GM06990 (cell line): ENCODE results near the gene TSPAN31.
A peak's percentile ranks its signal among the peaks of the same experiment; 100 is the strongest.

Experiments
- DNase-seq: peaks from one replicate; pipeline ENCODE4 v3.0.0-alpha.2; 2011; ENCODE audit not compliant: insufficient read length; ENCODE audit errors: extremely low read depth
- H3K27me3 ChIP-seq: replicated peaks from 2 replicates; pipeline ENCODE4 v1.6.0; 2011; ENCODE audit warnings: low read length; ENCODE audit not compliant: control insufficient read depth, insufficient read depth
- H3K36me3 ChIP-seq: 2 replicates; pipeline ENCODE4 v1.5.1; 2011; ENCODE audit warnings: low read length; ENCODE audit not compliant: control insufficient read depth, insufficient read depth
- H3K4me3 ChIP-seq: replicated peaks from 2 replicates; pipeline ENCODE4 v1.5.1; 2011; ENCODE audit warnings: low read depth, mild to moderate bottlenecking, control low read depth, low read length
- TF ChIP-seq, protein P1 (sequence below): IDR thresholded peaks from 2 replicates; pipeline ENCODE4 v1.5.1; 2011; ENCODE audit warnings: low read length, control low read depth, mild to moderate bottlenecking, inconsistent platforms; ENCODE audit not compliant: insufficient read depth, poor library complexity, severe bottlenecking

Gene TSPAN31

DNA sequence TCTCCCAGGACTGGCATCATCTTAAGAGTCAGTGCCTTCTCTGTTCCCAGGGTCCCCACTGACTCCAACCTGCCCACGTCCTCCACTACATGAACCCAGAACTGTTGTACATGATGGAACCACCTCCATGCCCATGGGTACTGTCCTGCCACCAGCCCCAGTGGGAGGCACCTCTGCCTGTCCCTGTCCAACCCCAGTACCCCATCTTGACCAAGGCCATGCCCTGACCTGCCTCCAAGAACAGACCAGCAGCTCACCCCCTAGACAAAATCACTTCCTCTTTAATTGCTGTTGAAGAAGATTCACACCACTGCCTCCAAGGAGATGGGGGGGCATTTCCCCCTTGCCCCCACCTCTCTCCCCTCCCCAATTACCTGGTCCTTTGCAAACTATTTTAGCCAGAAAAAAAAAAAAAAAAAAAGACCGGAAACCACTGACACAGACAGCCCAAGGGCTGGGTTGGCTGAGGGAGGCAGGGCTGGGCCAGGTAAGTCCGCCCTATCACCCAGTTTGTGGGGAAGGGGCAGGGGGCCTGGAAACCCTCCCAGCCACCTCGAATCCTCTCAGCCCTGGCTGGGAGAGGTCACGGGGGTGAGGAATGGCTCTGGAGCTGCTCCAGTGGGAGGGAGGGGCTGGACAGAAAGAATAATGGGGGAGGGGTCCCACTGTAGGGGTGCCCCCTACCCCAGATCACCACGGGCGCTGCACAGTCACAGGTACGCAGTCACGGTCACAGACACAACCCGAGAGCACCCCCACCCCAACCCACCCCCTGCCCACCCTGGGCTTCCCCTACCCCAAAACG is 19.7 kb upstream of the TSPAN31 start:
- no peak for DNase-seq
- TF ChIP-seq, protein P1, sequence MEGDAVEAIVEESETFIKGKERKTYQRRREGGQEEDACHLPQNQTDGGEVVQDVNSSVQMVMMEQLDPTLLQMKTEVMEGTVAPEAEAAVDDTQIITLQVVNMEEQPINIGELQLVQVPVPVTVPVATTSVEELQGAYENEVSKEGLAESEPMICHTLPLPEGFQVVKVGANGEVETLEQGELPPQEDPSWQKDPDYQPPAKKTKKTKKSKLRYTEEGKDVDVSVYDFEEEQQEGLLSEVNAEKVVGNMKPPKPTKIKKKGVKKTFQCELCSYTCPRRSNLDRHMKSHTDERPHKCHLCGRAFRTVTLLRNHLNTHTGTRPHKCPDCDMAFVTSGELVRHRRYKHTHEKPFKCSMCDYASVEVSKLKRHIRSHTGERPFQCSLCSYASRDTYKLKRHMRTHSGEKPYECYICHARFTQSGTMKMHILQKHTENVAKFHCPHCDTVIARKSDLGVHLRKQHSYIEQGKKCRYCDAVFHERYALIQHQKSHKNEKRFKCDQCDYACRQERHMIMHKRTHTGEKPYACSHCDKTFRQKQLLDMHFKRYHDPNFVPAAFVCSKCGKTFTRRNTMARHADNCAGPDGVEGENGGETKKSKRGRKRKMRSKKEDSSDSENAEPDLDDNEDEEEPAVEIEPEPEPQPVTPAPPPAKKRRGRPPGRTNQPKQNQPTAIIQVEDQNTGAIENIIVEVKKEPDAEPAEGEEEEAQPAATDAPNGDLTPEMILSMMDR: no peak
- H3K36me3 ChIP-seq: peaks cover 31% of the 10 kb centered on the region
- H3K27me3 ChIP-seq: no peaks in the 10 kb centered on the region
- no peak overlapping the region for H3K4me3 ChIP-seq

DNA sequence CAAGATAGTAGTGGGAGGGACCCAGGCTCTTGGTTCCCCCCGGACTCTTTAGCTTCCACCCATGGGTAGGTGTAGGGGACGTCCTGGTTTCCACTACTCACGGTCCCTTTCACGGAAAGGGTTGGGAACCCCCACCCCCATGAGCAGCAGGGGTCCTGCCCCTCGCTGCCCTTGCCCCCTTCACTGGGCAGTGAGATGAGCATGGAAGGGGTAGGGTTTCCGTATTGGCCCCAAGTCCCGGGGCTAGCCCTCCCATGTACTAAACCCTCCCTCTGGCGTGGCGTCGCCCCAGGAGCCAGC is 19.0 kb upstream of the TSPAN31 start:
- H3K4me3 ChIP-seq: no peak overlapping the region
- H3K27me3 ChIP-seq: no peaks in the 10 kb centered on the region
- peaks cover 32% of the 10 kb centered on the region for H3K36me3 ChIP-seq
- TF ChIP-seq, protein P1: no peak
- no peak for DNase-seq

DNA sequence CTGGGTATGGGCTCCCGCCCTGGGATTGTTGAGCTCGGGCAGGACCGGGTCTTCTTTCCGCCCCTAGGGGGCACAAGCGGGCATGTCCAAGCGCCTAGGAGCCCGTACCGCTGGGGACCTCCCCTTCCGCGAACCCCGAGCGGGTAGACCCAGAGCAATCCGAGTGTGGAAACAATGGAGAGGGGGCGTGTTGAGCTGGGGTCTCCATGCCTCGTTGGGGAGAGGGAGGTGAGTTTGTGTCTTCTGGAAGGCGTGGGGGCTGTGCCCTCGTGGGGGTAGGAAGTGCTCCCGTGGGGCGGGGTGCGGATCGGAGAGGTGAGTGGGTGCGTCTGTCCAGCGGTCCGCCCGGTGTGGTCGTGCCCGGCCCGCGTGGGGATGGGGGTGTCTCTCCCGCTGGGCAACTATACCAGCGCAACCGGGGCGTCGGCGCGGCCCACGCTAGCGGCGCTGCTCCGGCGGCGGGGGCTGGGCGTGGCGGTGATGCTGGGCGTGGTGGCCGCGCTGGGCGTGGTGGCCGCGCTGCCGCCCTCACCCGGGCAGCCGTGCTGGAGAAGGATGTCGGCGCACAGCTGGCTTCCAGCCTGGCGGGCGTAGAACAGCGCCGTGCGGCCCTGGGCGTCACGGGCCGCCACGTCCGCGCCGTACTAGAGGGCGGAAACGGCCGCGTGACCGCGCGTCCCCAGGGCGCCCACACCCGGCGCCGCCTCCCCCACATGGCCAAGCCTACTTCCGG is 18.5 kb upstream of the TSPAN31 start:
- H3K36me3 ChIP-seq: peaks cover 31% of the 10 kb centered on the region
- H3K27me3 ChIP-seq: no peaks in the 10 kb centered on the region
- no peak overlapping the region for H3K4me3 ChIP-seq
- TF ChIP-seq, protein P1: peak; percentile 24
- no peak for DNase-seq

DNA sequence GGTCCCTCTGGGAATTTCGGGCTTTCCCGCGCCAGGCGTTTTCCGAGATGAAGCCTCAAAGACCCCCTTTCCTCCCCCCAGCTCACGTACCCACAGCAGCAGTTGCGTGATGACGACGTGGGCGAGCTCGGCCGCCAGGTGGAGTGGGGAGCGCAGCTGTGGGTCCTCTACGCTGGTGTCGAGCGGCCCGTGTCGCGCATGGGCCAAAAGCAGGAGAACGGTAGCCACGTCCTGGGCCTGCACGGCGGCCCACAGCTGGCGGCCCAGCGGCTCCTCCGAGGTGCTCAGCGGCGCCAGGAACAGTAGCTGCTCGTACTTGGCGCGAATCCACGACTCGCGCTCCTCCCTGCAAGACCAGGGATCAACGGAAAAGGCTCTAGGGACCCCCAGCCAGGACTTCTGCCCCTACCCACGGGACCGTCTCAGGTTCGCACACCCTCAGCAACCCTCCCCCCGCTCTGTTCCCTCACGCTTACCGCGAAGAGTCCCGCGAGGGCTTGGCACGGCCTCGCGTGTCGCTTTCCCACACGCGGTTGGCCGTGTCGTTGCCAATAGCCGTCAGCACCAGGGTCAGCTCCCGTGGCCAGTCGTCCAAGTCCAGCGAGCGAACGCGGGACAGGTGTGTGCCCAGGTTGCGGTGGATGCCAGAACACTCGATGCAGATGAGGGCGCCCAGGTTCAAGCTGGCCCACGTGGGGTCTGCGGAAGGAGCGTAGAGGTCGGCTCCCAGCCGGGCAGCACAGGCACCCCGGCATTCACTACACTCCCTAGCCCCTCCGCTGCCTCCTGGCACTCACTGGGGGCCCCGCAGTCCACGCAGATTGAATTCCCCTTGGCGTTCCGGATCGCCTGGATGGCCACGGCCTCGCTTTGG is 17.7 kb upstream of the TSPAN31 start:
- Histone ChIP-seq H3K4me3 (no peak overlapping the region), H3K27me3 (no peaks in the 10 kb centered on the region), H3K36me3 (peaks cover 28% of the 10 kb centered on the region)
- TF ChIP-seq, protein P1: no peak
- no peak for DNase-seq

DNA sequence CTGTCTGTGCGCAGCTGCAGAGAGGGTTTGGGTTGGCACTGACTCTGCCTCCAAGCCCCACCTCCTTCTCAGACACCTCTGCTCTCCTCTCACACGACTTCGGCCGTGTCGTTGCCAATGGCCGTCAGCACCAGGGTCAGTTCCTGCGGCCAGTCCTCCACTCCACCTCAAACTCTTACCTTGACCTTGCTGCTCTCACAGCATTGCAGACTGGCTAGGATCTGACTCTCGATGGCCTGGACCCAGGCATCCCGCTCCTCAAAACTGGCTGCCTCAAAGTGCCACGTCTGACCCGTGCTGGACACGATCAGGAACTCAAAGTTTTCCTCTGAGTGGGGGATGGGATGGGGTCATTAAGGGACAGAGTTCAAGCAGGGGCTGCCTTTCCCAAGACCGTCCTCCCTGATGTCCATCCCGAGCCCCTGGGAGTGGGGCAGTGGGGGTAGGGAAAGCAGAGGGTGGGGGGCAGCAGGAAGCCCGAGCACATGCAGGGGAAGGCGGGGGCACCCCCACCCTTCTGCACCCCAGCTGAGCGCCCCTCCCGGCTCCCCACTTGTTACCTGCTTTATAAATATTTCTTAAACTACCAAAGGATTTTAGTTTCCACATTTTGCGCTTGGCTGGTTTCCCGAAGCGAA is 17.0 kb upstream of the TSPAN31 start:
- Histone ChIP-seq H3K27me3 (no peaks in the 10 kb centered on the region), H3K4me3 (no peak overlapping the region), H3K36me3 (peaks cover 30% of the 10 kb centered on the region)
- no peak for DNase-seq
- TF ChIP-seq, protein P1: no peak
